Gastrocnemius medialis (tissue), 4 donors: ENCODE data around the gene HIGD2B. TPM values are rescaled to one million over a fixed set of nuclear protein-coding genes. Genes with fewer than 3 reads are reported as not detected.
"Not testable (repeated sequence)": the region's sequence is repeated elsewhere in the genome, so short reads cannot be mapped to it uniquely, and the experiment has no call there.

Source experiments
- ATAC-seq, 2 donors: fragments of 150-250 bp; one replicate each; pipeline ENCODE4 v1.9.1; 2016
- DNase-seq, 2 donors: peaks; one replicate each; pipeline ENCODE4 v3.0.0-alpha.2; 2019
- H3K27ac ChIP-seq, 4 donors: fragments of 200-600 bp; sonication (generic); 1 replicate in 1 of 4; 2 replicates in 3 of 4; pipeline ENCODE4 v1.5.1; 2016 to 2018; ENCODE audit warnings: mild to moderate bottlenecking in 2 of 4, moderate library complexity in 1 of 4
- H3K27me3 ChIP-seq, 3 donors: fragments of 200-600 bp; sonication (generic) in 2 of 3; 1 replicate in 1 of 3; 2 replicates in 2 of 3; pipeline versions ENCODE4 v1.5.1 to v1.6.0; 2016 to 2019; ENCODE audit warnings: mild to moderate bottlenecking in 1 of 3, moderate library complexity in 1 of 3
- H3K36me3 ChIP-seq, 2 donors: fragments of 200-600 bp; sonication (generic) in 1 of 2; one replicate each; pipeline ENCODE4 v1.5.1; 2017 to 2018
- H3K4me1 ChIP-seq, 2 donors: fragments of 200-600 bp; sonication (generic) in 1 of 2; one replicate each; pipeline ENCODE4 v1.5.1; 2016 to 2017; ENCODE audit warnings: mild to moderate bottlenecking in 2 of 2
- H3K4me3 ChIP-seq, 4 donors: fragments of 200-600 bp; sonication (generic) in 3 of 4; 1 replicate in 1 of 4; 2 replicates in 3 of 4; pipeline ENCODE4 v1.5.1; 2016 to 2019; ENCODE audit warnings: mild to moderate bottlenecking in 2 of 4
- H3K9me3 ChIP-seq, 3 donors: fragments of 200-600 bp; sonication (generic) in 2 of 3; 1 replicate in 1 of 3; 2 replicates in 2 of 3; pipeline ENCODE4 v1.5.1; 2016 to 2019
- in situ Hi-C, 4 donors: fragments of 200-750 bp; cut with MboI; loops; one replicate each; pipeline versions ENCODE4 v1.15.0 to v1.8.0; 2017; ENCODE audit warnings: low sequenced_read_pairs in 4 of 4
- intact Hi-C: fragments of 100-400 bp; cut with DNase I; formaldehyde crosslinking; loops from one replicate; pipeline ENCODE4 v1.15.1; 2023; ENCODE audit warnings: low total_unique reads
- total RNA-seq, 4 donors: library from RNA; depleted of rRNA; stranded (reverse); fragments of >200 nt; gene quantifications; one replicate each; pipeline versions ENCODE4 v1.1.0 to v1.2.3, GENCODE V29; 2016

Gene HIGD2B
- total RNA-seq, 4 donors from 2014 or later: not detected

- Histone ChIP-seq H3K4me3 (peak overlapping the region; percentile 38 to 51 (median 46)), H3K27ac (peak overlapping the region in 3 of 4 donors; percentile 37 to 69 (median 68))
- peak; percentile 85 to 91 for ATAC-seq
- H3K36me3 ChIP-seq, intact Hi-C loops, H3K4me1 ChIP-seq, in situ Hi-C loops, H3K9me3 ChIP-seq, H3K27me3 ChIP-seq: not testable (repeated sequence)
- DNase-seq: peak; percentile 69 to 81
Observed at GRCh38 chr15:72636519-72637282, 49.3 kb downstream of the HIGD2B start.

GRCh38 chr15:72629068-72629570 is 56.9 kb downstream of the HIGD2B start:
- H3K9me3 ChIP-seq, intact Hi-C loops, H3K27me3 ChIP-seq, H3K27ac ChIP-seq, DNase-seq, H3K4me1 ChIP-seq, ATAC-seq, H3K36me3 ChIP-seq, H3K4me3 ChIP-seq: not testable (repeated sequence)
- in situ Hi-C loops: loop anchor here in 3 of 4 donors (10.0 kb wide), 2 partner anchors 56 to 66 kb away; partner anchors contain the start of genes BBS4 (in 1 of the 3) and HIGD2B (in 1 of the 3)

- in situ Hi-C loops: loop anchor here in 3 of 4 donors (10.0 kb wide), 2 partner anchors 56 to 66 kb away; partner anchors contain the start of genes BBS4 (in 1 of the 3) and HIGD2B (in 1 of the 3)
- H3K4me1 ChIP-seq, H3K36me3 ChIP-seq, H3K9me3 ChIP-seq, intact Hi-C loops, H3K27me3 ChIP-seq, H3K4me3 ChIP-seq, DNase-seq, H3K27ac ChIP-seq, ATAC-seq: not testable (repeated sequence)
Observed at GRCh38 chr15:72628249-72629067, 57.5 kb downstream of the HIGD2B start.

- H3K27ac ChIP-seq, H3K4me3 ChIP-seq, DNase-seq, ATAC-seq, H3K9me3 ChIP-seq, H3K27me3 ChIP-seq, H3K36me3 ChIP-seq, intact Hi-C loops, H3K4me1 ChIP-seq: not testable (repeated sequence)
- in situ Hi-C loops: loop anchor here in 3 of 4 donors (10.0 kb wide), 2 partner anchors 59 to 69 kb away; partner anchors contain the start of genes BBS4 (in 1 of the 3) and HIGD2B (in 1 of the 3)
Observed at GRCh38 chr15:72626153-72626552, 59.8 kb downstream of the HIGD2B start.

Other genes with a start within 250 kb of the HIGD2B start
- gene ARIH1, start 211.9 kb downstream of the HIGD2B start, total RNA-seq: 10 to 100 TPM; 46.3 to 85.6 (median 68.3) TPM
- not detected for gene GOLGA6B, start 31.5 kb downstream of the HIGD2B start, total RNA-seq
- 10 to 100 TPM; 21.6 to 37.0 (median 28.7) TPM for gene BBS4, start within 50 bp of the HIGD2B start, total RNA-seq
- 10 to 100 TPM; 13.4 to 23.2 (median 17.2) TPM for gene ADPGK, start 97.6 kb upstream of the HIGD2B start, total RNA-seq